Measurements from ENCODE around the gene CCNF.

DNA sequence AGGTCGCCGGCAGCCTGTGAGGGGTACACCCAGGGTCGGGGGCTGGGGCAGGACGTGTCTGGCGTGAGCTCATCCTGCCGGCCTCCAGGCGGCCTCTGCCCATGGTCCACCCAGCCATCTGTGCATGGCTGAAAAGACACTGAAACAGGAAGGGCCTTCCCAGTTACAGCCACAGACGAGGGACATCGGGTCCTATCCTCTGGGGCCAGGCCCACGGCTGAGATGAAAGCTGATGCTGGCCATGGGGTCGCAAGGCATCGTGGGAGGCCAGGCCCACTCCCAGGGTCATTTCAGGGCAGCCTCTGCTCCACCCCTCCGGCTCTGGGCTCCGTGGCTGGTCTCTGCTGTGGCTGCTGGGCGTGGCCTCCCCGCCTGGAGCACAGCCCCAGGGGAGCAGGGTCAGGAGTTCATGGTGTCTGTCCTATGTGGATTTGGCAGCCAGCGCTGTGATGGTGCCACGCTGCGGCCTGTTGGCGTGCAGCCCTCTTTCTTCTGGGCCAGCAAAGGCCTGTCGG, 67.9 kb downstream of the CCNF start:
- TF ChIP-seq TAF1 (IDR thresholded peaks at IDR 0.05; ENCODE audit: low read depth) (no peak), POLR2AphosphoS5 (IDR thresholded peaks at IDR 0.05) (no peak), MXI1 (conservative IDR thresholded peaks at IDR 0.05; ENCODE audit: poor library complexity, severe bottlenecking) (no peak), SMC3 (conservative IDR thresholded peaks at IDR 0.05; ENCODE audit: poor library complexity) (no peak), EZH2 (IDR thresholded peaks at IDR 0.05; ENCODE audit: borderline replicate concordance, insufficient read depth, low read length, poor library complexity, severe bottlenecking) (no peak)
- TF ChIP-seq, protein P1, sequence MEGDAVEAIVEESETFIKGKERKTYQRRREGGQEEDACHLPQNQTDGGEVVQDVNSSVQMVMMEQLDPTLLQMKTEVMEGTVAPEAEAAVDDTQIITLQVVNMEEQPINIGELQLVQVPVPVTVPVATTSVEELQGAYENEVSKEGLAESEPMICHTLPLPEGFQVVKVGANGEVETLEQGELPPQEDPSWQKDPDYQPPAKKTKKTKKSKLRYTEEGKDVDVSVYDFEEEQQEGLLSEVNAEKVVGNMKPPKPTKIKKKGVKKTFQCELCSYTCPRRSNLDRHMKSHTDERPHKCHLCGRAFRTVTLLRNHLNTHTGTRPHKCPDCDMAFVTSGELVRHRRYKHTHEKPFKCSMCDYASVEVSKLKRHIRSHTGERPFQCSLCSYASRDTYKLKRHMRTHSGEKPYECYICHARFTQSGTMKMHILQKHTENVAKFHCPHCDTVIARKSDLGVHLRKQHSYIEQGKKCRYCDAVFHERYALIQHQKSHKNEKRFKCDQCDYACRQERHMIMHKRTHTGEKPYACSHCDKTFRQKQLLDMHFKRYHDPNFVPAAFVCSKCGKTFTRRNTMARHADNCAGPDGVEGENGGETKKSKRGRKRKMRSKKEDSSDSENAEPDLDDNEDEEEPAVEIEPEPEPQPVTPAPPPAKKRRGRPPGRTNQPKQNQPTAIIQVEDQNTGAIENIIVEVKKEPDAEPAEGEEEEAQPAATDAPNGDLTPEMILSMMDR (IDR thresholded peaks at IDR 0.05; ENCODE audit: poor library complexity, severe bottlenecking): no peak
- TF ChIP-seq, protein P2, sequence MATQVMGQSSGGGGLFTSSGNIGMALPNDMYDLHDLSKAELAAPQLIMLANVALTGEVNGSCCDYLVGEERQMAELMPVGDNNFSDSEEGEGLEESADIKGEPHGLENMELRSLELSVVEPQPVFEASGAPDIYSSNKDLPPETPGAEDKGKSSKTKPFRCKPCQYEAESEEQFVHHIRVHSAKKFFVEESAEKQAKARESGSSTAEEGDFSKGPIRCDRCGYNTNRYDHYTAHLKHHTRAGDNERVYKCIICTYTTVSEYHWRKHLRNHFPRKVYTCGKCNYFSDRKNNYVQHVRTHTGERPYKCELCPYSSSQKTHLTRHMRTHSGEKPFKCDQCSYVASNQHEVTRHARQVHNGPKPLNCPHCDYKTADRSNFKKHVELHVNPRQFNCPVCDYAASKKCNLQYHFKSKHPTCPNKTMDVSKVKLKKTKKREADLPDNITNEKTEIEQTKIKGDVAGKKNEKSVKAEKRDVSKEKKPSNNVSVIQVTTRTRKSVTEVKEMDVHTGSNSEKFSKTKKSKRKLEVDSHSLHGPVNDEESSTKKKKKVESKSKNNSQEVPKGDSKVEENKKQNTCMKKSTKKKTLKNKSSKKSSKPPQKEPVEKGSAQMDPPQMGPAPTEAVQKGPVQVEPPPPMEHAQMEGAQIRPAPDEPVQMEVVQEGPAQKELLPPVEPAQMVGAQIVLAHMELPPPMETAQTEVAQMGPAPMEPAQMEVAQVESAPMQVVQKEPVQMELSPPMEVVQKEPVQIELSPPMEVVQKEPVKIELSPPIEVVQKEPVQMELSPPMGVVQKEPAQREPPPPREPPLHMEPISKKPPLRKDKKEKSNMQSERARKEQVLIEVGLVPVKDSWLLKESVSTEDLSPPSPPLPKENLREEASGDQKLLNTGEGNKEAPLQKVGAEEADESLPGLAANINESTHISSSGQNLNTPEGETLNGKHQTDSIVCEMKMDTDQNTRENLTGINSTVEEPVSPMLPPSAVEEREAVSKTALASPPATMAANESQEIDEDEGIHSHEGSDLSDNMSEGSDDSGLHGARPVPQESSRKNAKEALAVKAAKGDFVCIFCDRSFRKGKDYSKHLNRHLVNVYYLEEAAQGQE (IDR thresholded peaks at IDR 0.05; ENCODE audit: borderline replicate concordance): no peak
